Adrenal gland (tissue), 12 donors: ENCODE measurements around the gene TIMP2. TPM values are rescaled to one million over a fixed set of nuclear protein-coding genes. Genes with fewer than 3 reads are reported as not detected.
"Not testable (repeated sequence)": the region's sequence is repeated elsewhere in the genome, so short reads cannot be mapped to it uniquely, and the experiment has no call there.

Experiments
- DNase-seq, 7 donors: peaks; one replicate each; pipeline ENCODE4 v3.0.0-alpha.2; 2019 to 2020
- H3K27ac ChIP-seq, 5 donors: fragments of 200-600 bp; sonication (generic) in 4 of 5; 1 replicate in 3 of 5; 2 replicates in 2 of 5; pipeline versions ENCODE4 v1.5.1 to v1.8.0; 2016 to 2020; ENCODE audit warnings: mild to moderate bottlenecking in 1 of 5
- H3K27me3 ChIP-seq: fragments of 200-600 bp; 2 replicates; pipeline ENCODE4 v1.8.0; 2021
- H3K36me3 ChIP-seq, 2 donors: fragments of 200-600 bp; replicated peaks in 1 of 2; 1 replicate in 1 of 2; 2 replicates in 1 of 2; pipeline versions ENCODE4 v1.5.1 to v1.8.0; 2018 to 2022
- H3K4me1 ChIP-seq, 2 donors: fragments of 200-600 bp; replicated peaks in 1 of 2; 1 replicate in 1 of 2; 2 replicates in 1 of 2; pipeline versions ENCODE4 v1.5.1 to v1.8.0; 2018 to 2021
- H3K4me3 ChIP-seq, 4 donors: fragments of 200-600 bp; sonication (generic) in 3 of 4; one replicate each; pipeline ENCODE4 v1.5.1; 2016 to 2018
- H3K9me3 ChIP-seq, 3 donors: fragments of 200-600 bp; sonication (generic) in 1 of 3; replicated peaks in 1 of 3; 1 replicate in 2 of 3; 2 replicates in 1 of 3; pipeline versions ENCODE4 v1.5.1 to v1.8.0; 2016 to 2021
- POLR2A ChIP-seq, 2 donors: fragments of 450-650 bp; IDR thresholded peaks; one replicate each; pipeline ENCODE4 v1.6.1; 2017; ENCODE audit warnings: antibody characterized with exemption in 2 of 2, mild to moderate bottlenecking in 2 of 2, moderate library complexity in 1 of 2
- WGBS, 4 donors: extraction: QIAGEN DNeasy Blood & Tissue Kit in 2 of 4; methylation state at CpG; one replicate each; pipeline versions ENCODE4 v1.1.5 to v1.1.7; 2013 to 2017; 5-methylcytosine and 5-hydroxymethylcytosine counted together
- intact Hi-C, 2 donors: fragments of 100-400 bp; cut with DNase I; formaldehyde crosslinking; loops; one replicate each; pipeline versions ENCODE4 v1.14.1 to v1.15.0; 2022 to 2023
- polyA plus RNA-seq, 3 donors: library from polyadenylated mRNA; stranded (reverse); fragments of 200-250 nt in 2 of 3; fragments of 350-450 nt in 1 of 3; fragmentation: Illumina TruSeq in 1 of 3; extraction: RNeasy Lipid Tissue Mini Kit (QIAGEN cat#74804) in 1 of 3; gene quantifications; one replicate each; pipeline ENCODE4 v1.2.3, GENCODE V29; 2013 to 2014
- total RNA-seq, 9 donors: library from RNA; depleted of rRNA in 4 of 9; stranded (reverse); fragments of >200 nt in 4 of 9; fragments of 120-200 nt in 1 of 9; fragmentation: NEBNext Ultra II Directional in 1 of 9; extraction: Animal tissue kit (Norgen Biotek cat#: 25700) in 1 of 9; gene quantifications; one replicate each; pipeline versions ENCODE4 v1.1.0 to v1.2.4, GENCODE V29; 2013 to 2023
- TF ChIP-seq, protein P1 (sequence below), 6 experiments: fragments of 450-650 bp in 4 of 6; fragments of 200-600 bp in 2 of 6; sonication (generic) in 1 of 6; IDR thresholded peaks; 1 replicate in 5 of 6; 2 replicates in 1 of 6; pipeline versions ENCODE4 v1.5.1 to v1.8.0; 2016 to 2021; ENCODE audit warnings: antibody characterized with exemption in 6 of 6, mild to moderate bottlenecking in 2 of 6, moderate library complexity in 1 of 6
- donor health status: healthy with polysubstance abuse.
- donor health status: Bipolar disorder and iron deficiency.
- donor health status: DM: yes; HTN: yes; CAD: no.
- donor health status: DM: no; HTN: no; CAD: no.
- donor health status: DM: no; HTN: no; CAD: no.
- donor health status: DM: yes; HTN: yes; CAD: no.

The TIMP2 gene
- total and polyA plus RNA-seq, 12 donors = 20.2 to 275 (median 176) TPM

DNA sequence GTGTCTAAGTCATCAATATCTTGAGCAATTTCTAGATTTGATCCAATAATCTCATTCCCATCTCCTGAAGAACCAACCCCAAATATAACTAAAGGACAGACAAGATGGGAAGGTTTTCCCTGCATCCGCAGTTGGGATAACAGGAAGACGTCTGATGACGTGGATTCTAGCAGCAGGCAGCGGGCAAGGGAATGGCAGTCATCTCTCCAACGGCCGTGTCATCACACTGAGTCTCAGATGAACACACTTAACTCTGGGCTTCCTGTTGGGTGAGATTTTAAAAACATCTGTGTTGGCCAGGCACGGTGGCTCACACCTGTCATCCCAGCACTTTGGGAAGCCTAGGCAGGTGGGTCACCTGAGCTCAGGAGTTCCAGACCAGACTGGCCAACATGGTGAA is 20.9 kb upstream of the TIMP2 start:
- DNase-seq = no peak
- Histone ChIP-seq H3K27me3 (no peaks in the 10 kb centered on the region), H3K4me1 (peaks cover 15% of the 10 kb centered on the region in 2 donors), H3K27ac (peak overlapping the region in 2 of 5 donors; percentile 34 to 89), H3K9me3 (peaks cover 0 to 14% (median 0%) of the 10 kb centered on the region in 3 donors), H3K4me3 (no peak overlapping the region), H3K36me3 (no peaks in the 10 kb centered on the region)
- WGBS, 4 donors = 79 to 91% (median 89%) methylated on average over 7 of the region's 7 CpGs
- intact Hi-C loops = no loop called here
- no peak for TF ChIP-seq POLR2A (IDR thresholded peaks at IDR 0.05)
- TF ChIP-seq, protein P1, sequence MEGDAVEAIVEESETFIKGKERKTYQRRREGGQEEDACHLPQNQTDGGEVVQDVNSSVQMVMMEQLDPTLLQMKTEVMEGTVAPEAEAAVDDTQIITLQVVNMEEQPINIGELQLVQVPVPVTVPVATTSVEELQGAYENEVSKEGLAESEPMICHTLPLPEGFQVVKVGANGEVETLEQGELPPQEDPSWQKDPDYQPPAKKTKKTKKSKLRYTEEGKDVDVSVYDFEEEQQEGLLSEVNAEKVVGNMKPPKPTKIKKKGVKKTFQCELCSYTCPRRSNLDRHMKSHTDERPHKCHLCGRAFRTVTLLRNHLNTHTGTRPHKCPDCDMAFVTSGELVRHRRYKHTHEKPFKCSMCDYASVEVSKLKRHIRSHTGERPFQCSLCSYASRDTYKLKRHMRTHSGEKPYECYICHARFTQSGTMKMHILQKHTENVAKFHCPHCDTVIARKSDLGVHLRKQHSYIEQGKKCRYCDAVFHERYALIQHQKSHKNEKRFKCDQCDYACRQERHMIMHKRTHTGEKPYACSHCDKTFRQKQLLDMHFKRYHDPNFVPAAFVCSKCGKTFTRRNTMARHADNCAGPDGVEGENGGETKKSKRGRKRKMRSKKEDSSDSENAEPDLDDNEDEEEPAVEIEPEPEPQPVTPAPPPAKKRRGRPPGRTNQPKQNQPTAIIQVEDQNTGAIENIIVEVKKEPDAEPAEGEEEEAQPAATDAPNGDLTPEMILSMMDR (IDR thresholded peaks at IDR 0.05) = no peak

DNA sequence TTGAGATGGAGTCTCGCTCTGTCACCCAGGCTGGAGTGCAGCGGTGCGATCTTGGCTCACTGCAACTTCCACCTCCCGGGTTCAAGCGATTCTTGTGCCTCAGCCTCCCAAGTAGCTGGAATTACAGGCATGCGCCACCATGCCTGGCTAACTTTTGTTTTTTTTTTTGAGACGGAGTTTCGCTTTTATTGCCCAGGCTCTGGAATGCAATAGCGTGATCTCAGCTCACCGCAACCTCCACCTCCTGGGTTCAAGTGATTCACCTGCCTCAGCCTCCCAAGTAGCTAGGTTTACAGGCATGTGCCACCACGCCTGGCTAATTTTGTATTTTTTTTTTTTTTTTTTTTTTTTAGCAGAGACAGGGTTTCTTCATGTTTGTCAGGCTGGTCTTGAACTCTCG is 20.3 kb upstream of the TIMP2 start:
- DNase-seq, intact Hi-C loops: not testable (repeated sequence)

GRCh38 chr17:78944956-78945355 is 19.8 kb upstream of the TIMP2 start:
- Histone ChIP-seq H3K27me3 (no peaks in the 10 kb centered on the region), H3K9me3 (peaks cover 0 to 3% (median 0%) of the 10 kb centered on the region in 3 donors), H3K27ac (no peak overlapping the region), H3K4me1 (peaks cover 15% of the 10 kb centered on the region in 2 donors), H3K36me3 (no peaks in the 10 kb centered on the region), H3K4me3 (no peak overlapping the region)
- WGBS, 4 donors = 70 to 86% (median 78%) methylated on average over 10 of the region's 10 CpGs
- intact Hi-C loops = no loop called here
- TF ChIP-seq POLR2A (IDR thresholded peaks at IDR 0.05) = no peak
- TF ChIP-seq, protein P1 (IDR thresholded peaks at IDR 0.05) = no peak
- no peak for DNase-seq

More for the DNA sequence above, 20.3 kb upstream of the TIMP2 start:
- not testable (repeated sequence) for H3K9me3 ChIP-seq, H3K4me3 ChIP-seq, H3K36me3 ChIP-seq, H3K27me3 ChIP-seq, H3K27ac ChIP-seq
- peaks cover 15% of the 10 kb centered on the region in 2 donors for H3K4me1 ChIP-seq
- 92 to 97% (median 94%) methylated on average over 12 of the region's 12 CpGs for WGBS, 4 donors

GRCh38 chr17:78944026-78944425 is 18.8 kb upstream of the TIMP2 start:
- peaks cover 15% of the 10 kb centered on the region in 2 donors for H3K4me1 ChIP-seq
- no peak overlapping the region for H3K27ac ChIP-seq
- 80 to 86% (median 83%) methylated on average over 6 to 7 of the region's 7 CpGs for WGBS, 4 donors
- intact Hi-C loops = no loop called here
- H3K27me3 ChIP-seq = no peaks in the 10 kb centered on the region
- DNase-seq = no peak
- TF ChIP-seq POLR2A (IDR thresholded peaks at IDR 0.05) = no peak
- TF ChIP-seq, protein P1 (IDR thresholded peaks at IDR 0.05) = no peak
- no peaks in the 10 kb centered on the region for H3K36me3 ChIP-seq
- no peak overlapping the region for H3K4me3 ChIP-seq
- no peaks in the 10 kb centered on the region for H3K9me3 ChIP-seq

DNA sequence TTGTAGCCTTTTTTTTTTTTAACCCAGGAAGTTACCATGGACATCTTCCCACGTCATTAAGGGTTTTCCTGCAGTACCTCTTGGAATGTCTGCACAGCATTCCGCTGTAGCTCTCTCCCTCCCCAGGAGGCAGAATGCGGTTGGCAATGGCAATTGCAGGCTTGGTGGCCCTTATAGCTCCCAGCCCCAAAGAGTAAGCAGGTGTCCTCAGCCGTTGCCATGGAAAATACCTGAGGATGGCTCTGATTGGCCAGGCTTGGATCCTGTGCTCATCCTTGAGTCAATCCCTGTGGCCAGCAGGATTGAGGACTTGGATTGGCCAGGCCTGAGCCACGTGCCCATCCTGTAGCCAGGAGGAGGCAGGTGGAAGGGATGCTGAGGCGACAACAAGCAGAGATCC is 15.5 kb upstream of the TIMP2 start:
- Histone ChIP-seq H3K9me3 (no peaks in the 10 kb centered on the region), H3K27me3 (no peaks in the 10 kb centered on the region), H3K36me3 (no peaks in the 10 kb centered on the region), H3K4me3 (no peak overlapping the region), H3K4me1 (peaks cover 0 to 3% of the 10 kb centered on the region in 2 donors), H3K27ac (no peak overlapping the region)
- WGBS, 4 donors = 80 to 87% (median 83%) methylated on average over 4 to 6 of the region's 6 CpGs
- no peak for DNase-seq
- TF ChIP-seq, protein P1 (IDR thresholded peaks at IDR 0.05) = no peak
- TF ChIP-seq POLR2A (IDR thresholded peaks at IDR 0.05) = no peak
- intact Hi-C loops = no loop called here
